Caco-2 (cell line): ENCODE data around the gene PLLP. TPM values are rescaled to one million over a fixed set of nuclear protein-coding genes. Genes with fewer than 3 reads are reported as not detected.

Experiments used
- BruUV-seq: library from RNA; stranded (reverse); fragments of 400-500 nt; replicated peaks from 2 replicates; lab custom pipeline; 2021; lab: Mats Ljungman, UMichigan
- CTCF ChIA-PET: fragments of 300-600 bp; sonication (Branson Sonifier 250); formaldehyde crosslinking; loops from one replicate; lab custom pipeline; 2022; ENCODE audit warnings: antibody characterized with exemption; lab: Charles Lee
- POLR2A ChIA-PET: fragments of 300-600 bp; sonication (Branson Sonifier 250); formaldehyde crosslinking; loops from one replicate; lab custom pipeline; 2022; ENCODE audit warnings: antibody characterized with exemption; lab: Charles Lee
- DNase-seq, 2 experiments: peaks; one replicate each; pipeline versions ENCODE4 v3.0.0 to v3.0.0-alpha.2; 2020 to 2022
- H3K27me3 ChIP-seq: replicated peaks from 2 replicates; pipeline ENCODE4 v1.6.0; 2011; ENCODE audit warnings: low read length; ENCODE audit not compliant: control insufficient read depth, insufficient read depth
- H3K36me3 ChIP-seq: 2 replicates; pipeline ENCODE4 v1.5.1; 2011; ENCODE audit warnings: low read length; ENCODE audit not compliant: control insufficient read depth, insufficient read depth
- H3K4me1 ChIP-seq: fragments of 250-450 bp; sonication (Bioruptor Pico); 2 replicates; pipeline ENCODE4 v1.5.1; 2020; ENCODE audit warnings: mild to moderate bottlenecking
- H3K4me3 ChIP-seq: 2 replicates; pipeline ENCODE4 v1.5.1; 2011; ENCODE audit warnings: low read depth, mild to moderate bottlenecking, control low read depth, low read length
- H3K9me3 ChIP-seq: fragments of 250-450 bp; sonication (Bioruptor Pico); 2 replicates; pipeline ENCODE4 v1.5.1; 2020; ENCODE audit warnings: mild to moderate bottlenecking, moderate library complexity
- H3K27ac Mint-ChIP-seq: one replicate; pipeline ENCODE4 v1.8.0; 2022; ENCODE audit warnings: mixed read lengths; ENCODE audit not compliant: unreplicated experiment
- H3K27me3 Mint-ChIP-seq: one replicate; pipeline ENCODE4 v1.8.0; 2022; ENCODE audit warnings: mixed read lengths; ENCODE audit not compliant: insufficient read depth, unreplicated experiment
- H3K36me3 Mint-ChIP-seq: one replicate; pipeline ENCODE4 v1.8.0; 2022; ENCODE audit warnings: mild to moderate bottlenecking, mixed read lengths; ENCODE audit not compliant: insufficient read depth, unreplicated experiment
- H3K4me1 Mint-ChIP-seq: one replicate; pipeline ENCODE4 v1.8.0; 2022; ENCODE audit warnings: low read depth, mixed read lengths; ENCODE audit not compliant: unreplicated experiment
- H3K4me3 Mint-ChIP-seq: one replicate; pipeline ENCODE4 v1.8.0; 2022; ENCODE audit warnings: mild to moderate bottlenecking, moderate library complexity, mixed read lengths; ENCODE audit not compliant: unreplicated experiment
- H3K9me3 Mint-ChIP-seq: one replicate; pipeline ENCODE4 v1.8.0; 2022; ENCODE audit warnings: mixed read lengths; ENCODE audit not compliant: unreplicated experiment
- intact Hi-C: fragments of 100-400 bp; cut with micrococcal nuclease; formaldehyde crosslinking; loops from one replicate; pipeline ENCODE4 v1.10.0; 2022; ENCODE audit not compliant: unreplicated experiment
- total RNA-seq: library from RNA; stranded (reverse); gene quantifications from 2 replicates; pipeline ENCODE4 v1.2.3, GENCODE V29; 2022
- TF ChIP-seq, protein P1 (sequence below), 2 experiments: fragments of 200-600 bp in 1 of 2; IDR thresholded peaks; 1 replicate in 1 of 2; 2 replicates in 1 of 2; pipeline versions ENCODE4 v1.5.1 to v1.8.0; 2011 to 2022; ENCODE audit warnings: antibody characterized with exemption in 1 of 2, control low read depth in 1 of 2, inconsistent platforms in 1 of 2, low read depth in 1 of 2, low read length in 1 of 2, mild to moderate bottlenecking in 1 of 2, moderate library complexity in 1 of 2; ENCODE audit not compliant: insufficient read depth in 1 of 2, severe bottlenecking in 1 of 2, unreplicated experiment in 1 of 2

Gene PLLP
- total RNA-seq, 1 experiment from 2014 or later = 53.0 TPM

DNA sequence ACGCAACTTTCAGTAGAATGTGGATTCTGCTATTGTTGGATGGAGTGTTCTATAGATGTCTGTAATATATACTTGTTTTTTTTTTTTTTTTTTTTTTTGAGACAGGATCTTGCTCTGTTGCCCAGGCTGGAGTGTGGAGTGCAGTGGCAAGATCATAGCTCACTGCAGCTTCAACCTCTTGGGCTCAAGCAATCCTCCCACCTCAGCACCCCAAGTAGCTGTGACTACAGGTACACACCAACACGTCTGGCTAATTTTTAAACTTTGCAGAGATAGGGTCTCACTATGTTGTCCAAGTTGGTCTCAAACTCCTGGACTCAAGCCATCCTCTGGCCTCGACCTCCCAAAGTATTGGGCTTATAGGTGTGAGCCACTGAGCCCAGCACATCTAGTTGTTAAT is 46.9 kb upstream of the PLLP start:
- DNase-seq = no peak
- TF ChIP-seq, protein P1, sequence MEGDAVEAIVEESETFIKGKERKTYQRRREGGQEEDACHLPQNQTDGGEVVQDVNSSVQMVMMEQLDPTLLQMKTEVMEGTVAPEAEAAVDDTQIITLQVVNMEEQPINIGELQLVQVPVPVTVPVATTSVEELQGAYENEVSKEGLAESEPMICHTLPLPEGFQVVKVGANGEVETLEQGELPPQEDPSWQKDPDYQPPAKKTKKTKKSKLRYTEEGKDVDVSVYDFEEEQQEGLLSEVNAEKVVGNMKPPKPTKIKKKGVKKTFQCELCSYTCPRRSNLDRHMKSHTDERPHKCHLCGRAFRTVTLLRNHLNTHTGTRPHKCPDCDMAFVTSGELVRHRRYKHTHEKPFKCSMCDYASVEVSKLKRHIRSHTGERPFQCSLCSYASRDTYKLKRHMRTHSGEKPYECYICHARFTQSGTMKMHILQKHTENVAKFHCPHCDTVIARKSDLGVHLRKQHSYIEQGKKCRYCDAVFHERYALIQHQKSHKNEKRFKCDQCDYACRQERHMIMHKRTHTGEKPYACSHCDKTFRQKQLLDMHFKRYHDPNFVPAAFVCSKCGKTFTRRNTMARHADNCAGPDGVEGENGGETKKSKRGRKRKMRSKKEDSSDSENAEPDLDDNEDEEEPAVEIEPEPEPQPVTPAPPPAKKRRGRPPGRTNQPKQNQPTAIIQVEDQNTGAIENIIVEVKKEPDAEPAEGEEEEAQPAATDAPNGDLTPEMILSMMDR (IDR thresholded peaks at IDR 0.05; ENCODE audit: insufficient read depth in 1 of 2, low read depth in 1 of 2, low read length in 1 of 2, severe bottlenecking in 1 of 2, unreplicated experiment in 1 of 2) = no peak
- H3K9me3 Mint-ChIP-seq = no peaks in the 10 kb centered on the region
- intact Hi-C loops = no loop called here
- no peaks in the 10 kb centered on the region for H3K4me1 Mint-ChIP-seq
- CTCF ChIA-PET = interaction anchor here (0.6 to 1.1 kb wide), 2 partner anchors 86 to 336 kb away, joined by 3 to 4 read pairs; no protein-coding TSS in a partner anchor
- H3K36me3 ChIP-seq = no peaks in the 10 kb centered on the region
- H3K4me3 Mint-ChIP-seq = no peak overlapping the region
- no peaks in the 10 kb centered on the region for H3K36me3 Mint-ChIP-seq
- H3K4me1 ChIP-seq = no peaks in the 10 kb centered on the region
- H3K27me3 Mint-ChIP-seq = no peaks in the 10 kb centered on the region
- no peak overlapping the region for H3K27ac Mint-ChIP-seq
- POLR2A ChIA-PET = no interaction called here
- no TSS peak for BruUV-seq
- H3K27me3 ChIP-seq = no peaks in the 10 kb centered on the region
- H3K9me3 ChIP-seq = no peaks in the 10 kb centered on the region
- no peak overlapping the region for H3K4me3 ChIP-seq

DNA sequence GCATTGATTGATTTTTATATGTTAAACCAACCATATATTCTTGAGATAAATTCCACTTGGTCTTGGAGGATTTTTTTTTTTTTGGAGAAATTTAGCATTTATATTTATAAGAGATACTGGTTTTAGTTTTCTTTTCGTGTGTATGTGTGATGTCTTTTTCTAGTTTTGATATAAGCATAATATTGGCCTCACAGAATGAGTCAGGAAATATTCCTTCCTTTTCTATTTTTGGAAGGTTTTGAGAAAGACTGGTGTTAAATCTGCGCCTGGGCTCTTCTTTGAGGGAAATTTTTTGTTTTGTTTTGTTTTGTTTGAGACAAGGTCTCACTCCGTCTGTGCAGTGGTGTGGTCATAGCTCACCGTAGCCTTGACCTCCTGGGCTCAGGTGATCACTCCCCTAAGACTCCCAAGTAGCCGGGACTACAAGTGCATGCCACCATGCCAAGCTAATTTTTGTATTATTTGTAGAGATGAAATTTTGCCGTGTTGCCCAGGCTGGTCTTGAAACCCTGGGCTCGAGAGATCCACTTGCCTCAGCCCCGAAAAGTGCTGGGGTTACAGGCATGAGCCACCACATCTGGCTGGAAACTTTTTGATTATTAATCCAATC is 45.4 kb upstream of the PLLP start:
- intact Hi-C loops = no loop called here

DNA sequence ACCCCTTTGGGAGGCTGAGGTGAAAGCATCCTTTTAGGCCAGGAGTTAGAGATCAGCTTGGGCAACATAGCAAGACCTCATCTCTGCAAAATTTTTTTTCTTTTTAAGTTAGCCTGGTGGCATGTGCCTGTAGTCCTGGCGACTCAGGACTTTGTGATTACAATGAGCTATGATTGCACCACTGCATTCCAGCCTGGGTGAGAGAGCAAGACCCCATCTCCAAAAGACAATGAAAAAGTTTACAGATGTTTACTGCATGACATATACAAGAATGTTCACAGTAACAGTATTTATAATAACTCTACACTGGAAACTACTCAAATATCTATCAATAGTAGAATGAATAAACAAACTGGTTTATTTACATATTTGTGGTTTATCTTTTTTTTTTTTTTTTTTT is 41.0 kb upstream of the PLLP start:
- H3K4me1 ChIP-seq = no peaks in the 10 kb centered on the region
- no TSS peak for BruUV-seq
- ChIA-PET CTCF (no interaction called here), POLR2A (no interaction called here)
- H3K9me3 ChIP-seq = no peaks in the 10 kb centered on the region
- no peaks in the 10 kb centered on the region for H3K36me3 ChIP-seq
- no peaks in the 10 kb centered on the region for H3K4me1 Mint-ChIP-seq
- no peak overlapping the region for H3K4me3 Mint-ChIP-seq
- no peak for DNase-seq
- H3K36me3 Mint-ChIP-seq = no peaks in the 10 kb centered on the region
- no peaks in the 10 kb centered on the region for H3K27me3 Mint-ChIP-seq
- H3K9me3 Mint-ChIP-seq = no peaks in the 10 kb centered on the region
- intact Hi-C loops = no loop called here
- TF ChIP-seq, protein P1 (IDR thresholded peaks at IDR 0.05; ENCODE audit: insufficient read depth in 1 of 2, low read depth in 1 of 2, low read length in 1 of 2, severe bottlenecking in 1 of 2, unreplicated experiment in 1 of 2) = no peak
- H3K27me3 ChIP-seq = no peaks in the 10 kb centered on the region
- H3K4me3 ChIP-seq = no peak overlapping the region
- no peak overlapping the region for H3K27ac Mint-ChIP-seq

More for the DNA sequence above, 45.4 kb upstream of the PLLP start:
- TF ChIP-seq, protein P1 (IDR thresholded peaks at IDR 0.05; ENCODE audit: insufficient read depth in 1 of 2, low read depth in 1 of 2, low read length in 1 of 2, severe bottlenecking in 1 of 2, unreplicated experiment in 1 of 2) = no peak
- Histone ChIP-seq H3K4me1 (no peaks in the 10 kb centered on the region), H3K27me3 (no peaks in the 10 kb centered on the region), H3K36me3 (no peaks in the 10 kb centered on the region), H3K4me3 (no peak overlapping the region), H3K9me3 (no peaks in the 10 kb centered on the region)
- POLR2A ChIA-PET = no interaction called here
- H3K4me1 Mint-ChIP-seq = no peaks in the 10 kb centered on the region
- no peaks in the 10 kb centered on the region for H3K36me3 Mint-ChIP-seq
- BruUV-seq = no TSS peak
- no peak overlapping the region for H3K27ac Mint-ChIP-seq
- H3K27me3 Mint-ChIP-seq = no peaks in the 10 kb centered on the region
- CTCF ChIA-PET = no interaction called here
- no peak for DNase-seq
- H3K9me3 Mint-ChIP-seq = no peaks in the 10 kb centered on the region
- no peak overlapping the region for H3K4me3 Mint-ChIP-seq
